Measurements from ENCODE around the gene CLIP1.

Gene CLIP1

GRCh38 chr12:122346054-122346453 is 76.4 kb downstream of the CLIP1 start:
- TF ChIP-seq ZBTB7A (IDR thresholded peaks at IDR 0.05; ENCODE audit: low read depth) (no peak), FOXM1 (IDR thresholded peaks at IDR 0.05; ENCODE audit: borderline replicate concordance, low read depth) (no peak), EP300 (IDR thresholded peaks at IDR 0.05; ENCODE audit: borderline replicate concordance) (no peak), CEBPB (IDR thresholded peaks at IDR 0.05) (no peak), USF1 (IDR thresholded peaks at IDR 0.05) (no peak)

- TF ChIP-seq TAF1 (IDR thresholded peaks at IDR 0.05; ENCODE audit: low read depth): no peak
- TF ChIP-seq REST (IDR thresholded peaks at IDR 0.05; ENCODE audit: low read depth): no peak
- TF ChIP-seq YY1 (IDR thresholded peaks at IDR 0.05; ENCODE audit: low read depth): no peak
- TF ChIP-seq USF1 (IDR thresholded peaks at IDR 0.05): no peak
- no peak for TF ChIP-seq CEBPB (IDR thresholded peaks at IDR 0.05)
- TF ChIP-seq TEAD4 (IDR thresholded peaks at IDR 0.05): no peak
- TF ChIP-seq ZBTB7A (IDR thresholded peaks at IDR 0.05; ENCODE audit: low read depth): no peak
- TF ChIP-seq CREB1 (IDR thresholded peaks at IDR 0.05; ENCODE audit: low read depth): no peak
- no peak for TF ChIP-seq RAD21 (IDR thresholded peaks at IDR 0.05; ENCODE audit: low read depth)
- no peak for TF ChIP-seq MAX (IDR thresholded peaks at IDR 0.05)
- TF ChIP-seq TCF12 (IDR thresholded peaks at IDR 0.05; ENCODE audit: low read depth): no peak
- TF ChIP-seq EGR1 (IDR thresholded peaks at IDR 0.05): no peak
Observed at GRCh38 chr12:122345042-122345441, 77.4 kb downstream of the CLIP1 start.

- no peak for TF ChIP-seq ZBTB7A (IDR thresholded peaks at IDR 0.05; ENCODE audit: low read depth)
- TF ChIP-seq RAD21 (IDR thresholded peaks at IDR 0.05; ENCODE audit: low read depth): peak; percentile 61
Observed at GRCh38 chr12:122336015-122336946, 86.2 kb downstream of the CLIP1 start.

- TF ChIP-seq YY1 (IDR thresholded peaks at IDR 0.05; ENCODE audit: low read depth) (no peak), TAF1 (IDR thresholded peaks at IDR 0.05; ENCODE audit: low read depth) (no peak), TCF12 (IDR thresholded peaks at IDR 0.05; ENCODE audit: low read depth) (no peak), REST (IDR thresholded peaks at IDR 0.05; ENCODE audit: low read depth) (no peak), NFIC (IDR thresholded peaks at IDR 0.05) (no peak), CREB1 (IDR thresholded peaks at IDR 0.05; ENCODE audit: low read depth) (no peak), RAD21 (IDR thresholded peaks at IDR 0.05; ENCODE audit: low read depth) (no peak), TEAD4 (IDR thresholded peaks at IDR 0.05) (no peak), EP300 (IDR thresholded peaks at IDR 0.05; ENCODE audit: borderline replicate concordance) (no peak), CEBPB (IDR thresholded peaks at IDR 0.05) (no peak), ZBTB7A (IDR thresholded peaks at IDR 0.05; ENCODE audit: low read depth) (no peak)
Observed at GRCh38 chr12:122333142-122334087, 89.1 kb downstream of the CLIP1 start.

- TF ChIP-seq TAF1 (IDR thresholded peaks at IDR 0.05; ENCODE audit: low read depth) (no peak), REST (IDR thresholded peaks at IDR 0.05; ENCODE audit: low read depth) (no peak), CREB1 (IDR thresholded peaks at IDR 0.05; ENCODE audit: low read depth) (no peak), MAX (IDR thresholded peaks at IDR 0.05) (no peak), FOXM1 (IDR thresholded peaks at IDR 0.05; ENCODE audit: borderline replicate concordance, low read depth) (no peak), EGR1 (IDR thresholded peaks at IDR 0.05) (no peak), ZBTB7A (IDR thresholded peaks at IDR 0.05; ENCODE audit: low read depth) (no peak), YY1 (IDR thresholded peaks at IDR 0.05; ENCODE audit: low read depth) (no peak), TCF12 (IDR thresholded peaks at IDR 0.05; ENCODE audit: low read depth) (no peak), NFIC (IDR thresholded peaks at IDR 0.05) (no peak), RAD21 (IDR thresholded peaks at IDR 0.05; ENCODE audit: low read depth) (no peak), USF1 (IDR thresholded peaks at IDR 0.05) (no peak), CEBPB (IDR thresholded peaks at IDR 0.05) (no peak), TEAD4 (IDR thresholded peaks at IDR 0.05) (no peak), EP300 (IDR thresholded peaks at IDR 0.05; ENCODE audit: borderline replicate concordance) (no peak)
Observed at GRCh38 chr12:122327494-122328385, 94.7 kb downstream of the CLIP1 start.
